ENCODE results near the gene MYL12A.

The MYL12A gene

GRCh38 chr18:3262234-3263131 lies 14.9 kb downstream of the MYL12A start:
- in situ Hi-C loops (cut with HindIII; ENCODE audit: low sequenced_read_pairs) = no loop called here
- TF ChIP-seq, protein P1, sequence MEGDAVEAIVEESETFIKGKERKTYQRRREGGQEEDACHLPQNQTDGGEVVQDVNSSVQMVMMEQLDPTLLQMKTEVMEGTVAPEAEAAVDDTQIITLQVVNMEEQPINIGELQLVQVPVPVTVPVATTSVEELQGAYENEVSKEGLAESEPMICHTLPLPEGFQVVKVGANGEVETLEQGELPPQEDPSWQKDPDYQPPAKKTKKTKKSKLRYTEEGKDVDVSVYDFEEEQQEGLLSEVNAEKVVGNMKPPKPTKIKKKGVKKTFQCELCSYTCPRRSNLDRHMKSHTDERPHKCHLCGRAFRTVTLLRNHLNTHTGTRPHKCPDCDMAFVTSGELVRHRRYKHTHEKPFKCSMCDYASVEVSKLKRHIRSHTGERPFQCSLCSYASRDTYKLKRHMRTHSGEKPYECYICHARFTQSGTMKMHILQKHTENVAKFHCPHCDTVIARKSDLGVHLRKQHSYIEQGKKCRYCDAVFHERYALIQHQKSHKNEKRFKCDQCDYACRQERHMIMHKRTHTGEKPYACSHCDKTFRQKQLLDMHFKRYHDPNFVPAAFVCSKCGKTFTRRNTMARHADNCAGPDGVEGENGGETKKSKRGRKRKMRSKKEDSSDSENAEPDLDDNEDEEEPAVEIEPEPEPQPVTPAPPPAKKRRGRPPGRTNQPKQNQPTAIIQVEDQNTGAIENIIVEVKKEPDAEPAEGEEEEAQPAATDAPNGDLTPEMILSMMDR (IDR thresholded peaks at IDR 0.05; ENCODE audit: low read depth, low read length, missing control alignments) = no peak
- DNase-seq (ENCODE audit: low read depth) = no peak
- H3K4me3 ChIP-seq (ENCODE audit: low read depth, low read length) = peak overlapping the region; percentile 73

- DNase-seq (ENCODE audit: low read depth) = no peak
- TF ChIP-seq, protein P1 (IDR thresholded peaks at IDR 0.05; ENCODE audit: low read depth, low read length, missing control alignments) = no peak
- H3K4me3 ChIP-seq (ENCODE audit: low read depth, low read length) = peak overlapping the region; percentile 73
- in situ Hi-C loops (cut with HindIII; ENCODE audit: low sequenced_read_pairs) = no loop called here
Measured at GRCh38 chr18:3263132-3263700, 15.6 kb downstream of the MYL12A start.

DNA sequence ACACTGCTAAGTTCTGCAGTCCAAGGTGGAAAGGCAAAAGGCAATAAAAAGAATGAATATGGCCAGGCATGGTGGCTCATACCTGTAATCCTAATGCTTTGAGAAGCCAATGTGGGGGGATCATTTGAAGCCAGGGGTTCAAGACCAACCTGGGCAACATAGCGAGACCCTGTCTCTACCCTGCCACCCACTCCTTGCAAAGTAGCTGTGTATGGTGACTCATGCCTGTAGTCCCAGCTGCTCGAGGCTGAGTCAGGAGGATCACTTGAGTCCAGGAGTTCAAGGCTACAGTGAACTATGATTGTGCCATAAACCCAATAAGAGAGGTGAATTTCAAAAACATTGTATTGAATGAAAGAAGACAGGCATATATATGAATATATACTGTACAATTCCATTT lies 16.8 kb downstream of the MYL12A start:
- H3K4me3 ChIP-seq (ENCODE audit: low read depth, low read length) = no peak overlapping the region
- in situ Hi-C loops (cut with HindIII; ENCODE audit: low sequenced_read_pairs) = no loop called here
- TF ChIP-seq, protein P1 (IDR thresholded peaks at IDR 0.05; ENCODE audit: low read depth, low read length, missing control alignments) = no peak
- DNase-seq (ENCODE audit: low read depth) = no peak

- in situ Hi-C loops (cut with HindIII; ENCODE audit: low sequenced_read_pairs) = no loop called here
- no peak overlapping the region for H3K4me3 ChIP-seq (ENCODE audit: low read depth, low read length)
- TF ChIP-seq, protein P1 (IDR thresholded peaks at IDR 0.05; ENCODE audit: low read depth, low read length, missing control alignments) = no peak
- DNase-seq (ENCODE audit: low read depth) = no peak
Measured at GRCh38 chr18:3265564-3266033, 18.0 kb downstream of the MYL12A start.

DNA sequence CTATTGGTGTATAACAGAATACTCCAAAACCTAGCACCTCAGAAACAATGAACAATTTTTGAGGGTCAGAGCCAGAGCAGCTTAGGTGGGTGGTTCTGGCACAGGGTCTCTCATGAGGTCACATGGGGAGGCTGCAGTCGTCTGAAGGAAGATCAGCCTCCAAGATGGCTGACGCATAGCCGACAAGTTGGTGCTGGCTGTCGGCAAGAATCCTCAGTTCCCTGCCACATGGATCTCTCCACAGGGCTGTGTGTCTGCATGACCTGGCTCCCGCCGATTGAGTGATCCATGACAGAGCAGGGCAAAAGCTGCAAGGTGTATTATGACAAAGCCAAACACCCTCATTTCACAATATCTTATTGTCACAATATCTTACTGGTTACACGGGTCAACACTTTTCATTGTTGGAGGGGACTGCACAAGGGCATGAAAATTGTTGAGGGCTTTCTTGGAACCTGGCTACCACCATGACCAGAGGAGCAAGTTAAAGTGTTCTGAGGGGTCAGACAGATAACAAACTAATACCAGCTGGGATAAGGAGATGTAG lies 18.5 kb downstream of the MYL12A start:
- no peak overlapping the region for H3K4me3 ChIP-seq (ENCODE audit: low read depth, low read length)
- DNase-seq (ENCODE audit: low read depth) = no peak
- in situ Hi-C loops (cut with HindIII; ENCODE audit: low sequenced_read_pairs) = no loop called here
- TF ChIP-seq, protein P1 (IDR thresholded peaks at IDR 0.05; ENCODE audit: low read depth, low read length, missing control alignments) = no peak

DNA sequence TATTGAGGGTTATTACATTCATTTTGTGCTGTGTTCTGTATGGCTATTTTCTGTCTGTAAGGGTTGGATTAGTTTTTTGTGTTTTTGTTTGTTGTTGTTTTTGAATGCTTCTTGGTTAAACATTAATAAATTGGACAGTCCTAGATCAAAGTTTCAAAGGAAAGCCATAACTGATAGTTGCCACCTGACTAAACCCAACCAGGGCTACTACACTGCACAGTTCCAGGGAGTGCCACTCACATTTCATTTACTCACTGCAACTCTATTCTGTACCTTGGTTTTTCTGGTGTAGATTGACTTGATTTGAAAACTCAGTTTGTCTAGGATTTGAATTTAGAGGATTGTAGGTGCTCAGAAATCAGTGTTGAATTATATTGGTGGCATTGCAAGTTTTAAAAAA lies 20.7 kb downstream of the MYL12A start:
- H3K4me3 ChIP-seq (ENCODE audit: low read depth, low read length) = no peak overlapping the region
- TF ChIP-seq, protein P1 (IDR thresholded peaks at IDR 0.05; ENCODE audit: low read depth, low read length, missing control alignments) = no peak
- in situ Hi-C loops (cut with HindIII; ENCODE audit: low sequenced_read_pairs) = no loop called here
- no peak for DNase-seq (ENCODE audit: low read depth)
